GM19395 (cell line): ENCODE data around the gene TMCO4.

ENCODE experiments used
- ATAC-seq: cut with Tn5 transposase; IDR thresholded peaks from one replicate; pipeline ENCODE4 v1.9.1; 2021; ENCODE audit warnings: mild to moderate bottlenecking, moderate library complexity; ENCODE audit not compliant: unreplicated experiment

TMCO4 gene

GRCh38 chr1:19776933-19777332, 22.8 kb downstream of the TMCO4 start:
- ATAC-seq: no peak

- ATAC-seq: no peak
Measured at GRCh38 chr1:19776287-19776686, 23.4 kb downstream of the TMCO4 start.

- no peak for ATAC-seq
Measured at GRCh38 chr1:19775831-19776230, 23.9 kb downstream of the TMCO4 start.

GRCh38 chr1:19775317-19775716, 24.4 kb downstream of the TMCO4 start:
- ATAC-seq: no peak

GRCh38 chr1:19774180-19774785, 25.4 kb downstream of the TMCO4 start:
- no peak for ATAC-seq

GRCh38 chr1:19773485-19773884, 26.2 kb downstream of the TMCO4 start:
- ATAC-seq: no peak

- ATAC-seq: no peak
Measured at GRCh38 chr1:19772053-19772452, 27.7 kb downstream of the TMCO4 start.

GRCh38 chr1:19771350-19771749, 28.4 kb downstream of the TMCO4 start:
- no peak for ATAC-seq

GRCh38 chr1:19770436-19771190, 29.1 kb downstream of the TMCO4 start:
- no peak for ATAC-seq

- ATAC-seq: no peak
Measured at GRCh38 chr1:19769211-19769932, 30.3 kb downstream of the TMCO4 start.

- no peak for ATAC-seq
Measured at GRCh38 chr1:19768353-19769210, 31.1 kb downstream of the TMCO4 start.

GRCh38 chr1:19765623-19766022, 34.1 kb downstream of the TMCO4 start:
- ATAC-seq: no peak

GRCh38 chr1:19764848-19765247, 34.9 kb downstream of the TMCO4 start:
- no peak for ATAC-seq

GRCh38 chr1:19762175-19762779, 37.4 kb downstream of the TMCO4 start:
- ATAC-seq: no peak

- no peak for ATAC-seq
Measured at GRCh38 chr1:19759740-19760089, 40.0 kb downstream of the TMCO4 start.

- no peak for ATAC-seq
Measured at GRCh38 chr1:19758227-19758830, 41.4 kb downstream of the TMCO4 start.

- no peak for ATAC-seq
Measured at GRCh38 chr1:19757641-19758040, 42.1 kb downstream of the TMCO4 start.

- ATAC-seq: no peak
Measured at GRCh38 chr1:19756480-19756879, 43.2 kb downstream of the TMCO4 start.

- ATAC-seq: no peak
Measured at GRCh38 chr1:19754482-19754881, 45.2 kb downstream of the TMCO4 start.

GRCh38 chr1:19752083-19752696, 47.5 kb downstream of the TMCO4 start:
- ATAC-seq: no peak
